ENCODE measurements around the gene FAM135A. TPM values are rescaled to one million over a fixed set of nuclear protein-coding genes. Genes with fewer than 3 reads are reported as not detected.

The FAM135A gene
- polyA plus RNA-seq, 1 experiment: 2.9 TPM

DNA sequence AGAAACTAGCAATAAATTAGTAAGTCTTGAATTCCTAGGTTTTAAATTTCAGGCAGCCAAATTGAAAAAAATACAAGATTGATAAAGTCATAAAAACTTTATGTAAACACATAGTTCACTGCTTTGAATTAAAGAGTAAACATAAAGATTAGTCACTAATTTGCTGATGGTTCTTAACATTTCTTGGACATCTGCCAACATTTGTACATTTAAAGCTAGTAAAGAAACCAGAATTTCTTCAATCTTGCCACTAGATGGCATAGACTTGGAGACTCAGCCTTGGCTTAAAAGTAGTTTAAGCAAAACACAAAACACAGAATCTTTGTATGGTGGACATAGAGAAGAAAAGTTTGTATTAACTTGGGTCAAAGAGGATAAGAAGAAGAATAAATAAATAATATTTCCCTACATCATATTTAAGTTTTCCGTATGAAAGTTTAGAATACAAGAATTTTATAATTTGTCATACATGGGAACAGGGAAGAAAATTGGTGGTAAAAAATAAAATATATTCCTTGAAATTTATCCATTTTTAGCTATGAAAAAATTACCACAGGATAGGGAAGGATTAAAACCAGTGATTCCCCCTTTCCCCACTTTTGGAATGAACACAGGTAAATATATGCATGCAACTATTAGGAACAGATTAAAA lies 41.7 kb upstream of the FAM135A start:
- H3K36me3 ChIP-seq (ENCODE audit: control insufficient read depth, insufficient read depth, low read length): no peaks in the 10 kb centered on the region
- ChIA-PET CTCF (interaction anchor here (0.7 to 6.5 kb wide), 10 partner anchors 10 to 641 kb away, joined by 3 to 72 read pairs (median 5); no protein-coding TSS in a partner anchor), POLR2A (interaction anchor here (0.6 kb wide), 1 partner anchor 1519 kb away, joined by 14 read pairs; no protein-coding TSS in a partner anchor)
- DNase-seq (ENCODE audit: low read depth): peak; percentile 16
- TF ChIP-seq, protein P1, sequence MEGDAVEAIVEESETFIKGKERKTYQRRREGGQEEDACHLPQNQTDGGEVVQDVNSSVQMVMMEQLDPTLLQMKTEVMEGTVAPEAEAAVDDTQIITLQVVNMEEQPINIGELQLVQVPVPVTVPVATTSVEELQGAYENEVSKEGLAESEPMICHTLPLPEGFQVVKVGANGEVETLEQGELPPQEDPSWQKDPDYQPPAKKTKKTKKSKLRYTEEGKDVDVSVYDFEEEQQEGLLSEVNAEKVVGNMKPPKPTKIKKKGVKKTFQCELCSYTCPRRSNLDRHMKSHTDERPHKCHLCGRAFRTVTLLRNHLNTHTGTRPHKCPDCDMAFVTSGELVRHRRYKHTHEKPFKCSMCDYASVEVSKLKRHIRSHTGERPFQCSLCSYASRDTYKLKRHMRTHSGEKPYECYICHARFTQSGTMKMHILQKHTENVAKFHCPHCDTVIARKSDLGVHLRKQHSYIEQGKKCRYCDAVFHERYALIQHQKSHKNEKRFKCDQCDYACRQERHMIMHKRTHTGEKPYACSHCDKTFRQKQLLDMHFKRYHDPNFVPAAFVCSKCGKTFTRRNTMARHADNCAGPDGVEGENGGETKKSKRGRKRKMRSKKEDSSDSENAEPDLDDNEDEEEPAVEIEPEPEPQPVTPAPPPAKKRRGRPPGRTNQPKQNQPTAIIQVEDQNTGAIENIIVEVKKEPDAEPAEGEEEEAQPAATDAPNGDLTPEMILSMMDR (IDR thresholded peaks at IDR 0.05; ENCODE audit: insufficient read depth, low read depth, low read length): peak; percentile 82
- no peak overlapping the region for H3K4me3 ChIP-seq (ENCODE audit: low read depth, low read length)
- peaks cover 6% of the 10 kb centered on the region for H3K27me3 ChIP-seq (ENCODE audit: control insufficient read depth, insufficient read depth, low read length)

DNA sequence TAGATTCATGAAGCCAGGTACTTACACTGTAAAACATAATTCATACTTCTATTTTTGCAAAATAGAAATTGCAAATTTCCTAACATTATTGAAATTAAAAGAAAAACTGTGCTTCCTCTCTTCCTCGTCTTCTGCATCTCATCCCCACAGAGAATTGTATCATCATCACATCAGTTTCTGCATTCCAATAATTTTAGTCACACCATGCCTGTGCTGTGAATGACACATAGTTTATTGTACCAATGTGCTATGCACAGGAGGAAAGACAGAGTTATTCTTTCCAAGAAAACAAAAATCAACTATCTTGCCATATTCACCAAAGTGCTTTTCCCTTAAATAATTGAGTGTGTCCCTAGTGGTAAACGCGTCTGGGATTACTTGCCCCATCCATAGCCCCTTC lies 38.1 kb upstream of the FAM135A start:
- DNase-seq (ENCODE audit: low read depth): no peak
- ChIA-PET POLR2A (no interaction called here), CTCF (interaction anchor here (0.7 to 1.3 kb wide), 2 partner anchors 10 to 16 kb away, joined by 3 read pairs; no protein-coding TSS in a partner anchor)
- Histone ChIP-seq H3K4me3 (ENCODE audit: low read depth, low read length) (no peak overlapping the region), H3K36me3 (ENCODE audit: control insufficient read depth, insufficient read depth, low read length) (no peaks in the 10 kb centered on the region), H3K27me3 (ENCODE audit: control insufficient read depth, insufficient read depth, low read length) (0 out of 2 replicates have a peak, but pooled peaks cover 1% of the 10 kb centered on the region)
- TF ChIP-seq, protein P1 (IDR thresholded peaks at IDR 0.05; ENCODE audit: insufficient read depth, low read depth, low read length): no peak

- POLR2A ChIA-PET: no interaction called here
- TF ChIP-seq, protein P1 (IDR thresholded peaks at IDR 0.05; ENCODE audit: insufficient read depth, low read depth, low read length): 0 out of 2 replicates have a peak, but pooled peaks have one; percentile 9
- CTCF ChIA-PET: no interaction called here
- DNase-seq (ENCODE audit: low read depth): no peak
- Histone ChIP-seq H3K4me3 (ENCODE audit: low read depth, low read length) (no peak overlapping the region), H3K27me3 (ENCODE audit: control insufficient read depth, insufficient read depth, low read length) (0 out of 2 replicates have a peak, but pooled peaks cover 1% of the 10 kb centered on the region), H3K36me3 (ENCODE audit: control insufficient read depth, insufficient read depth, low read length) (no peaks in the 10 kb centered on the region)
Measured at GRCh38 chr6:70375882-70376281, 37.4 kb upstream of the FAM135A start.

- TF ChIP-seq, protein P1 (IDR thresholded peaks at IDR 0.05; ENCODE audit: insufficient read depth, low read depth, low read length): no peak
- ChIA-PET CTCF (interaction anchor here (0.7 kb wide), 1 partner anchor 156 kb away, joined by 3 read pairs; no protein-coding TSS in a partner anchor), POLR2A (no interaction called here)
- H3K4me3 ChIP-seq (ENCODE audit: low read depth, low read length): no peak overlapping the region
- DNase-seq (ENCODE audit: low read depth): no peak
- no peaks in the 10 kb centered on the region for H3K36me3 ChIP-seq (ENCODE audit: control insufficient read depth, insufficient read depth, low read length)
- H3K27me3 ChIP-seq (ENCODE audit: control insufficient read depth, insufficient read depth, low read length): 0 out of 2 replicates have a peak, but pooled peaks cover 1% of the 10 kb centered on the region
Measured at GRCh38 chr6:70376628-70377027, 36.7 kb upstream of the FAM135A start.

DNA sequence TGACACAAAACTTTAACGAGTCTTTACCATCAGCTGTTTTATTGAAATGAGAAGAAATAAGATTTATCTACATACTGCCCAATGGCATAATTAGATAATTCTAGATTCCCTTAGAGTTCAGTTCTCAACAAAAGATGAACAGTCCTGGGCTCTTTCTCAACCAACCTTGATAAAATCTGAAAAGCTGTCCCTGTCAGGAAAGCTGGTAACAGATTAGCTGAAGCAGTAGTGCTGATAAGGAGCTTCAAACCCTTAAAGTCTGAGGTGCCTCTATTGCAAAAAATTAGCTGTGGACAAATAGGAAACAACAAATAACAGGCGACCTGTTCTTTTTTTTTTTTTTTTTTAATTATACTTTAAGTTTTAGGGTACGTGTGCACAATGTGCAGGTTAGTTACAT lies 35.9 kb upstream of the FAM135A start:
- ChIA-PET POLR2A (no interaction called here), CTCF (interaction anchor here (0.7 kb wide), 1 partner anchor 157 kb away, joined by 3 read pairs; no protein-coding TSS in a partner anchor)
- DNase-seq (ENCODE audit: low read depth): no peak
- H3K4me3 ChIP-seq (ENCODE audit: low read depth, low read length): no peak overlapping the region
- H3K27me3 ChIP-seq (ENCODE audit: control insufficient read depth, insufficient read depth, low read length): 0 out of 2 replicates have a peak, but pooled peaks cover 1% of the 10 kb centered on the region
- no peaks in the 10 kb centered on the region for H3K36me3 ChIP-seq (ENCODE audit: control insufficient read depth, insufficient read depth, low read length)
- TF ChIP-seq, protein P1 (IDR thresholded peaks at IDR 0.05; ENCODE audit: insufficient read depth, low read depth, low read length): no peak
